H1 (cell line): Measurements from ENCODE around the gene KCNJ18. TPM values are rescaled to one million over a fixed set of nuclear protein-coding genes. Genes with fewer than 3 reads are reported as not detected.
"Not testable (repeated sequence)": the region's sequence is repeated elsewhere in the genome, so short reads cannot be mapped to it uniquely, and the experiment has no call there.

Experiments used
- CTCF ChIA-PET: fragments of 300-600 bp; sonication (Branson Sonifier 250); formaldehyde crosslinking; loops from one replicate; lab custom pipeline; 2021; ENCODE audit not compliant: partially characterized antibody; lab: Charles Lee
- POLR2A ChIA-PET: fragments of 300-600 bp; sonication (Branson Sonifier 250); formaldehyde crosslinking; loops from one replicate; lab custom pipeline; 2021; ENCODE audit warnings: inconsistent platforms; ENCODE audit not compliant: partially characterized antibody; lab: Charles Lee
- DNase-seq, 2 experiments: peaks; one replicate each; pipeline versions ENCODE4 v3.0.0 to v3.0.0-alpha.2; 2010 to 2022; ENCODE audit warnings: low spot score in 2 of 2, low read depth in 1 of 2, mixed read lengths in 1 of 2
- FAIRE-seq: peaks from 2 replicates; lab custom pipeline; 2011; peaks lifted over from hg19 to GRCh38; lab: Jason Lieb, UNC
- H2AFZ ChIP-seq: 2 replicates; pipeline ENCODE4 v1.8.1; 2012; ENCODE audit warnings: low read length, inconsistent platforms
- H2AK5ac ChIP-seq: 2 replicates; pipeline ENCODE4 v1.6.1; 2013; ENCODE audit warnings: low read depth, low read length
- H2BK120ac ChIP-seq: replicated peaks from 2 replicates; pipeline ENCODE3; 2013; ENCODE audit warnings: low read depth, low read length, inconsistent platforms
- H2BK12ac ChIP-seq: 2 replicates; pipeline ENCODE4 v1.6.1; 2013; ENCODE audit warnings: low read depth, low read length
- H2BK15ac ChIP-seq: 2 replicates; pipeline ENCODE4 v1.6.1; 2013; ENCODE audit warnings: low read length
- H2BK20ac ChIP-seq: 2 replicates; pipeline ENCODE4 v1.6.1; 2013; ENCODE audit warnings: low read length
- H2BK5ac ChIP-seq: 2 replicates; pipeline ENCODE4 v1.6.1; 2013; ENCODE audit warnings: low read depth, low read length
- H3K14ac ChIP-seq: 2 replicates; pipeline ENCODE4 v1.6.1; 2013; ENCODE audit warnings: inconsistent platforms; ENCODE audit not compliant: insufficient read length
- H3K18ac ChIP-seq: 2 replicates; pipeline ENCODE4 v1.6.1; 2013; ENCODE audit warnings: low read length; ENCODE audit errors: extremely low read depth
- H3K23ac ChIP-seq: 2 replicates; pipeline ENCODE4 v1.6.1; 2013; ENCODE audit warnings: inconsistent platforms; ENCODE audit not compliant: insufficient read length
- H3K23me2 ChIP-seq: 2 replicates; pipeline ENCODE4 v1.6.1; 2013; ENCODE audit warnings: low read depth, low read length
- H3K27ac ChIP-seq: 2 replicates; pipeline ENCODE4 v1.6.1; 2011; ENCODE audit warnings: low read depth, low read length, inconsistent platforms
- H3K27me3 ChIP-seq, 4 experiments: replicated peaks in 1 of 4; 1 replicate in 1 of 4; 2 replicates in 3 of 4; pipeline versions ENCODE4 v1.6.1 to v1.8.1; 2011 to 2013; ENCODE audit warnings: low read length in 3 of 4, mild to moderate bottlenecking in 3 of 4, inconsistent platforms in 2 of 4, mixed read lengths in 2 of 4, moderate library complexity in 1 of 4; ENCODE audit not compliant: control insufficient read depth in 3 of 4, insufficient read depth in 3 of 4; ENCODE audit errors: extremely low read depth in 1 of 4
- H3K36me3 ChIP-seq, 4 experiments: 2 replicates each; pipeline versions ENCODE4 v1.6.1 to v1.8.1; 2011 to 2013; ENCODE audit warnings: mild to moderate bottlenecking in 4 of 4, low read length in 3 of 4, moderate library complexity in 2 of 4, control low read depth in 1 of 4, inconsistent platforms in 1 of 4; ENCODE audit not compliant: insufficient read depth in 4 of 4, control insufficient read depth in 2 of 4
- H3K4ac ChIP-seq: replicated peaks from 2 replicates; pipeline ENCODE3; 2013; ENCODE audit warnings: low read length, low read depth, mixed read lengths, inconsistent platforms; ENCODE audit not compliant: insufficient read length
- H3K4me1 ChIP-seq, 4 experiments: replicated peaks in 1 of 4; 1 replicate in 1 of 4; 2 replicates in 3 of 4; pipeline versions ENCODE4 v1.6.1 to v1.8.1; 2011 to 2013; ENCODE audit warnings: low read length in 3 of 4, inconsistent platforms in 2 of 4, mixed read lengths in 1 of 4; ENCODE audit not compliant: insufficient read depth in 4 of 4, control insufficient read depth in 3 of 4
- H3K4me2 ChIP-seq, 2 experiments: 2 replicates each; pipeline versions ENCODE4 v1.6.1 to v1.8.1; 2011 to 2013; ENCODE audit warnings: low read depth in 2 of 2, low read length in 2 of 2, control low read depth in 1 of 2, inconsistent platforms in 1 of 2, mild to moderate bottlenecking in 1 of 2; ENCODE audit not compliant: insufficient read depth in 1 of 2
- H3K4me3 ChIP-seq, 4 experiments: fragments of 200-600, 300-600 bp in 1 of 4; sonication (generic), shearing (Covaris generic), sonication (Bioruptor Twin) in 1 of 4; 2 replicates each; pipeline versions ENCODE4 v1.5.1 to v1.8.1; 2011 to 2016; ENCODE audit warnings: low read length in 4 of 4, low read depth in 3 of 4, control low read depth in 2 of 4, inconsistent platforms in 2 of 4, mild to moderate bottlenecking in 2 of 4, mixed read lengths in 1 of 4, moderate library complexity in 1 of 4; ENCODE audit not compliant: insufficient read depth in 2 of 4; ENCODE audit errors: extremely low read depth in 1 of 4
- H3K56ac ChIP-seq: replicated peaks from 2 replicates; pipeline ENCODE3; 2013; ENCODE audit warnings: low read depth, mild to moderate bottlenecking, mixed read lengths, low read length, inconsistent platforms; ENCODE audit not compliant: insufficient read length
- H3K79me1 ChIP-seq: 2 replicates; pipeline ENCODE4 v1.6.1; 2013; ENCODE audit warnings: low read depth, low read length, control low read depth
- H3K79me2 ChIP-seq, 2 experiments: 2 replicates each; pipeline versions ENCODE4 v1.6.1 to v1.8.1; 2012 to 2013; ENCODE audit warnings: low read length in 2 of 2, mild to moderate bottlenecking in 2 of 2, inconsistent platforms in 1 of 2; ENCODE audit not compliant: insufficient read depth in 2 of 2, control insufficient read depth in 1 of 2
- H3K9ac ChIP-seq, 4 experiments: replicated peaks in 1 of 4; 1 replicate in 1 of 4; 2 replicates in 3 of 4; pipeline versions ENCODE4 v1.6.1 to v1.8.1; 2011 to 2013; ENCODE audit warnings: low read depth in 3 of 4, low read length in 3 of 4, control low read depth in 2 of 4, mild to moderate bottlenecking in 2 of 4, moderate library complexity in 2 of 4, inconsistent platforms in 1 of 4; ENCODE audit errors: extremely low read depth in 1 of 4
- H3K9me3 ChIP-seq, 2 experiments: 2 replicates each; pipeline versions ENCODE4 v1.6.1 to v1.8.1; 2012 to 2013; ENCODE audit warnings: mild to moderate bottlenecking in 2 of 2, moderate library complexity in 2 of 2, control low read depth in 1 of 2, inconsistent platforms in 1 of 2, low read depth in 1 of 2, low read length in 1 of 2, mixed read lengths in 1 of 2; ENCODE audit not compliant: insufficient read depth in 2 of 2
- H4K20me1 ChIP-seq, 2 experiments: replicated peaks in 1 of 2; 2 replicates each; pipeline versions ENCODE3 to v1.8.1; 2011 to 2013; ENCODE audit warnings: inconsistent platforms in 2 of 2, low read length in 2 of 2, mild to moderate bottlenecking in 1 of 2; ENCODE audit not compliant: insufficient read depth in 2 of 2, control insufficient read depth in 1 of 2
- H4K5ac ChIP-seq: 2 replicates; pipeline ENCODE4 v1.6.1; 2013; ENCODE audit warnings: low read length, low read depth, mixed read lengths, inconsistent platforms; ENCODE audit not compliant: insufficient read length
- H4K8ac ChIP-seq: 2 replicates; pipeline ENCODE4 v1.8.0; 2013; ENCODE audit warnings: mild to moderate bottlenecking, moderate library complexity, low read length, inconsistent platforms; ENCODE audit not compliant: insufficient read depth; ENCODE audit errors: extremely low read depth
- H4K91ac ChIP-seq: replicated peaks from 2 replicates; pipeline ENCODE3; 2013; ENCODE audit warnings: low read length, mixed read lengths, inconsistent platforms; ENCODE audit not compliant: insufficient read length
- WGBS, 2 experiments: shearing (Covaris generic) in 1 of 2; methylation state at CpG; one replicate each; pipeline versions ENCODE4 v1.1.6 to v1.1.7; 2013 to 2015; ENCODE audit warnings: low lambda C conversion rate in 2 of 2, mixed read lengths in 2 of 2, inconsistent platforms in 1 of 2, low coverage in 1 of 2, missing lambda C conversion rate in 1 of 2; ENCODE audit not compliant: insufficient replicate concordance in 2 of 2, insufficient coverage in 1 of 2, insufficient read length in 1 of 2; ENCODE audit errors: extremely low coverage in 1 of 2, missing lambda C conversion rate in 1 of 2; 5-methylcytosine and 5-hydroxymethylcytosine counted together
- polyA plus RNA-seq, 7 experiments: library from polyadenylated mRNA; depleted of rRNA in 3 of 7; stranded (reverse) in 5 of 7; unstranded in 2 of 7; fragments of >200 nt in 5 of 7; fragments of 200-250 nt in 2 of 7; gene quantifications; 1 replicate in 5 of 7; 2 replicates in 1 of 7; 4 replicates in 1 of 7; pipeline versions ENCODE4 v1.2.1 to v1.2.3, GENCODE V29; 2011 to 2013; ENCODE audit warnings: missing spikeins in 2 of 7, mixed read lengths in 2 of 7
- total RNA-seq: library from RNA; stranded (reverse); fragmentation: NEBNext Ultra II Directional; extraction: Animal tissue kit (Norgen Biotek cat#: 25700); gene quantifications from 2 replicates; pipeline ENCODE4 v1.2.1, GENCODE V29; 2021

Gene KCNJ18
- total and polyA plus RNA-seq, 2 of the 8 experiments (the other 6 are each of a cell fraction or from before 2014, with no cell fraction given), result not detected

DNA sequence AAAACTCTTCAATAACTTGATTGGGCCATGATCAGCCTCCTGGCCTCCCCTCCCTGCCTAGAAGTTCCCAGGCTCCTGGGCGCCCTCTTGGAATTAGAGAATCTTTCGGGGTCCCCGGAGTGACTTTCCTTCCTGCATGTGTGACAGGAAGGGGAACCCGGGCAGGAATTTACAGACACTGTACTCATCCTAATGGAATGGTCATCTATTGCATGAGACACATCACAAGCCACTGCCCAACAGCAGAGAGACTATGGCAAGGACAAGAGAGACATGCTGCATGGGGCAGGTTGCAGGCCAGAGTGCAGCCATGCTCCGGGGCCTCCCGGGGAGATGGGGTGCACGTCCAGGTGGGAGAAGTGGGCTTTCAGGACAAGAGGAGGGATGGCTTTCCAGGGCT is 29.9 kb downstream of the KCNJ18 start:
- H3K4me3 ChIP-seq, H4K5ac ChIP-seq, H3K4me1 ChIP-seq, POLR2A ChIA-PET, H3K27me3 ChIP-seq, H2BK20ac ChIP-seq, H4K91ac ChIP-seq, H2AFZ ChIP-seq, H3K14ac ChIP-seq, H3K9ac ChIP-seq, CTCF ChIA-PET, H2BK12ac ChIP-seq, H3K79me2 ChIP-seq, H2AK5ac ChIP-seq, H3K23me2 ChIP-seq, H3K36me3 ChIP-seq, H3K23ac ChIP-seq, H4K20me1 ChIP-seq, H3K18ac ChIP-seq, H3K56ac ChIP-seq, H2BK15ac ChIP-seq, H4K8ac ChIP-seq, H2BK120ac ChIP-seq, H3K4ac ChIP-seq, FAIRE-seq, H3K79me1 ChIP-seq, H2BK5ac ChIP-seq, H3K27ac ChIP-seq, H3K4me2 ChIP-seq, DNase-seq: not testable (repeated sequence)
- 78% methylated on average over 5 of the region's 7 CpGs; no CpG with 5 or more reads in 1 of the 2 experiments for WGBS, 2 experiments
- peaks cover 12 to 63% of the 10 kb centered on the region in 2 experiments; a peak in 3 of 4 replicates for H3K9me3 ChIP-seq

DNA sequence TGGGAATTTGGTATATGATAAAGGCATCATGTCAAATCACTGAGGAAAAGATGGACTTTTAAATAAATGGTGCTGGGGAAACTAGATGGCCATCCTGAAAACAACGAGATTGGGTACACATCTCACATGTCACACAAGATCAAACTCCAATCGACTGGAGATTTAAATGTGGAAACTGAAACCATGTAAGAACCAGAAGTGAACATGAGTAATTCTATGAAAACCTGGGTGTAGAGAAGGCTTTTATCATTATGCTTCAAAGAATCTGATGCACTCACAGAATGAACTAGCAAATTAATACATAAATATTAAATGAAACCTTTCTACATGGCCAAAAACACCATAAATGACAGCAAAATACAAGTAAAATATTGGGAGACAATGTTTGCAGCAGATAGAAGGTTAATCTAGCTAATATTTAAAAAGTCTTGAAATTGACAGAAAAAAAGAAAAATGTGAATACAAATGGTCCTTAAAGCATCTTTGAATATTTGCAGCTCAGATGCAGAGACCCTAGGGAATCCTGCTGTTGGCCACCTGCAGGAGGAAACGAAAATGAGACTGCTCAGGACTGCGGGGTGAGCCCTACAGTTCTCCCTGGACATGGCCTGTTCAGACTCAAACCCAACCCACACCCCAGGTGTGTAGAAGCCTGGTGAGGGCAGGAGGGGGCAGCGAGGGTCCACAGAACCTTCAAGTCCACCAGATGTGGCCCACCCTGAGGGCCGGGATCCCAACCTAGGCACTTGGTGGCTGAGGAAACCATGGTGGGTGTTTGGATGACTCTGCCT is 32.1 kb downstream of the KCNJ18 start:
- H3K27ac ChIP-seq, CTCF ChIA-PET: not testable (repeated sequence)

More for the DNA sequence above, 32.1 kb downstream of the KCNJ18 start:
- H3K36me3 ChIP-seq, H3K9ac ChIP-seq, H4K91ac ChIP-seq, H2BK20ac ChIP-seq, H3K79me1 ChIP-seq, H4K5ac ChIP-seq, FAIRE-seq, H3K18ac ChIP-seq, POLR2A ChIA-PET, H2BK12ac ChIP-seq, H2BK15ac ChIP-seq, H3K23me2 ChIP-seq, H3K27me3 ChIP-seq, H3K4me1 ChIP-seq, H3K4me3 ChIP-seq, H4K20me1 ChIP-seq, H3K23ac ChIP-seq, H2BK5ac ChIP-seq, H2AFZ ChIP-seq, H3K56ac ChIP-seq, H3K14ac ChIP-seq, H4K8ac ChIP-seq, H3K79me2 ChIP-seq, H3K4ac ChIP-seq, H2AK5ac ChIP-seq, DNase-seq, H2BK120ac ChIP-seq, H3K4me2 ChIP-seq: not testable (repeated sequence)
- 70% methylated on average over 3 of the region's 6 CpGs; no CpG with 5 or more reads in 1 of the 2 experiments for WGBS, 2 experiments
- H3K9me3 ChIP-seq, result peaks cover 12 to 49% of the 10 kb centered on the region in 2 experiments; a peak in 3 of 4 replicates
